Neural progenitor cell (in vitro differentiated cells): ENCODE results near the gene PMEPA1. TPM values are rescaled to one million over a fixed set of nuclear protein-coding genes. Genes with fewer than 3 reads are reported as not detected.

Experiments
- DNase-seq: peaks from one replicate; pipeline ENCODE4 v3.0.0-alpha.2; 2016; ENCODE audit warnings: low spot score
- H2AFZ ChIP-seq: fragments of 200-600 bp; sonication (generic); replicated peaks from 2 replicates; pipeline ENCODE4 v1.6.1; 2016; ENCODE audit warnings: antibody characterized with exemption
- H3F3A ChIP-seq: fragments of 200-600 bp; sonication (generic); 2 replicates; pipeline ENCODE4 v1.6.1; 2016; ENCODE audit warnings: antibody characterized with exemption, low read depth
- H3K27ac ChIP-seq: fragments of 200-600 bp; sonication (generic); 2 replicates; pipeline ENCODE4 v1.5.1; 2016; ENCODE audit warnings: mild to moderate bottlenecking
- H3K27me3 ChIP-seq: fragments of 200-600 bp; sonication (generic); 2 replicates; pipeline ENCODE4 v1.6.1; 2016; ENCODE audit warnings: mild to moderate bottlenecking, moderate library complexity
- H3K36me3 ChIP-seq: fragments of 200-600 bp; sonication (generic); 2 replicates; pipeline ENCODE4 v1.5.1; 2016
- H3K4me1 ChIP-seq: fragments of 200-600 bp; sonication (generic); 2 replicates; pipeline ENCODE4 v1.6.1; 2016; ENCODE audit warnings: mixed run types
- H3K4me2 ChIP-seq: fragments of 200-600 bp; sonication (generic); 2 replicates; pipeline ENCODE4 v1.6.1; 2016
- H3K4me3 ChIP-seq: fragments of 200-600 bp; sonication (generic); 2 replicates; pipeline ENCODE4 v1.5.1; 2016
- H3K79me2 ChIP-seq: fragments of 200-600 bp; sonication (generic); 2 replicates; pipeline ENCODE4 v1.6.1; 2016; ENCODE audit warnings: low read depth
- H3K9ac ChIP-seq: fragments of 200-600 bp; sonication (generic); 2 replicates; pipeline ENCODE4 v1.6.1; 2016
- H3K9me3 ChIP-seq: fragments of 200-600 bp; sonication (generic); 2 replicates; pipeline ENCODE4 v1.5.1; 2016; ENCODE audit warnings: low read depth
- H4K20me1 ChIP-seq: fragments of 200-600 bp; sonication (generic); 2 replicates; pipeline ENCODE4 v1.6.1; 2016; ENCODE audit warnings: low read depth
- H3K27ac Mint-ChIP-seq: 3 replicates; pipeline ENCODE4 v1.8.0; 2021; ENCODE audit warnings: mixed read lengths
- H3K27me3 Mint-ChIP-seq: 2 replicates; pipeline ENCODE4 v1.8.0; 2022; ENCODE audit warnings: low read depth, mild to moderate bottlenecking, inconsistent platforms, moderate library complexity, mixed read lengths; ENCODE audit not compliant: insufficient read depth
- H3K36me3 Mint-ChIP-seq: 3 replicates; pipeline ENCODE4 v1.8.0; 2021; ENCODE audit warnings: mixed read lengths
- H3K4me1 Mint-ChIP-seq: 3 replicates; pipeline ENCODE4 v1.8.0; 2021; ENCODE audit warnings: mixed read lengths
- H3K4me3 Mint-ChIP-seq: 3 replicates; pipeline ENCODE4 v1.8.0; 2021; ENCODE audit warnings: mild to moderate bottlenecking, moderate library complexity, mixed read lengths
- H3K9me3 Mint-ChIP-seq: 3 replicates; pipeline ENCODE4 v1.8.0; 2020; ENCODE audit warnings: mixed read lengths
- EZH2 ChIP-seq: fragments of 200-600 bp; sonication (generic); IDR thresholded peaks from 2 replicates; pipeline ENCODE4 v1.6.1; 2017; ENCODE audit warnings: antibody characterized with exemption, mild to moderate bottlenecking, moderate library complexity
- EZH2phosphoT487 ChIP-seq: fragments of 200-600 bp; sonication (generic); IDR thresholded peaks from 2 replicates; pipeline ENCODE4 v1.6.1; 2017; ENCODE audit warnings: antibody characterized with exemption
- total RNA-seq: library from RNA; depleted of rRNA; stranded (reverse); fragments of >200 nt; gene quantifications from 2 replicates; pipeline ENCODE4 v1.2.3, GENCODE V29; 2015; ENCODE audit warnings: low replicate concordance
- TF ChIP-seq, protein P1 (sequence below): fragments of 200-600 bp; sonication (generic); IDR thresholded peaks from 2 replicates; pipeline ENCODE4 v1.5.1; 2017; ENCODE audit warnings: antibody characterized with exemption, mild to moderate bottlenecking

Gene PMEPA1
- total RNA-seq, 1 donor from 2014 or later = 1.7 TPM

DNA sequence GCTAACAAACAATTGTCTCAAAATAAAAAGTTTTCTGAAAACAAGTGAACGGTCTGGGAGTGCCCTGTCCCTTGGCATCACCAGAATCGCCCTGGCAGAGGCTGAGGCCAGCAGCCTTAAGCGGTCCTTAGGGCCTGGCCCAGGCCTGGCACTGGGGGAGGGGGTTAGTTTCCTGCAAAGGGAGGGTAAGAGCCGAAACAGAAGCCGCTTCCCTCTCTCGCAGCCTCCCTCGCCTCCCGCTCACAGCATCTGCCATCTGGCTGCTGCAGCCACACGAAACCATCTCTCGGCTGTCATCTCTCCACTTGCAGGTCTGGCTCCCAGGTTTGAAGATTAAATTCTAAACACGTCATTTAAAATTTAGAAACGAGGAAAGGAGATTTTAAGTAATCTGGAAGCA is 31.5 kb downstream of the PMEPA1 start:
- TF ChIP-seq, protein P1, sequence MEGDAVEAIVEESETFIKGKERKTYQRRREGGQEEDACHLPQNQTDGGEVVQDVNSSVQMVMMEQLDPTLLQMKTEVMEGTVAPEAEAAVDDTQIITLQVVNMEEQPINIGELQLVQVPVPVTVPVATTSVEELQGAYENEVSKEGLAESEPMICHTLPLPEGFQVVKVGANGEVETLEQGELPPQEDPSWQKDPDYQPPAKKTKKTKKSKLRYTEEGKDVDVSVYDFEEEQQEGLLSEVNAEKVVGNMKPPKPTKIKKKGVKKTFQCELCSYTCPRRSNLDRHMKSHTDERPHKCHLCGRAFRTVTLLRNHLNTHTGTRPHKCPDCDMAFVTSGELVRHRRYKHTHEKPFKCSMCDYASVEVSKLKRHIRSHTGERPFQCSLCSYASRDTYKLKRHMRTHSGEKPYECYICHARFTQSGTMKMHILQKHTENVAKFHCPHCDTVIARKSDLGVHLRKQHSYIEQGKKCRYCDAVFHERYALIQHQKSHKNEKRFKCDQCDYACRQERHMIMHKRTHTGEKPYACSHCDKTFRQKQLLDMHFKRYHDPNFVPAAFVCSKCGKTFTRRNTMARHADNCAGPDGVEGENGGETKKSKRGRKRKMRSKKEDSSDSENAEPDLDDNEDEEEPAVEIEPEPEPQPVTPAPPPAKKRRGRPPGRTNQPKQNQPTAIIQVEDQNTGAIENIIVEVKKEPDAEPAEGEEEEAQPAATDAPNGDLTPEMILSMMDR = no peak
- TF ChIP-seq EZH2phosphoT487 (no peak), EZH2 (no peak)
- Mint-ChIP-seq H3K27me3 (peaks cover 3% of the 10 kb centered on the region), H3K36me3 (no peaks in the 10 kb centered on the region), H3K9me3 (no peaks in the 10 kb centered on the region), H3K27ac (no peak overlapping the region), H3K4me3 (no peak overlapping the region), H3K4me1 (peaks cover 43% of the 10 kb centered on the region)
- Histone ChIP-seq H3K4me3 (no peak overlapping the region), H3F3A (no peaks in the 10 kb centered on the region), H3K9ac (no peak overlapping the region), H3K36me3 (no peaks in the 10 kb centered on the region), H2AFZ (no peak overlapping the region), H3K27ac (no peak overlapping the region), H4K20me1 (no peaks in the 10 kb centered on the region), H3K79me2 (no peaks in the 10 kb centered on the region), H3K9me3 (no peaks in the 10 kb centered on the region), H3K4me2 (no peak overlapping the region), H3K4me1 (no peaks in the 10 kb centered on the region), H3K27me3 (no peaks in the 10 kb centered on the region)
- DNase-seq = no peak

DNA sequence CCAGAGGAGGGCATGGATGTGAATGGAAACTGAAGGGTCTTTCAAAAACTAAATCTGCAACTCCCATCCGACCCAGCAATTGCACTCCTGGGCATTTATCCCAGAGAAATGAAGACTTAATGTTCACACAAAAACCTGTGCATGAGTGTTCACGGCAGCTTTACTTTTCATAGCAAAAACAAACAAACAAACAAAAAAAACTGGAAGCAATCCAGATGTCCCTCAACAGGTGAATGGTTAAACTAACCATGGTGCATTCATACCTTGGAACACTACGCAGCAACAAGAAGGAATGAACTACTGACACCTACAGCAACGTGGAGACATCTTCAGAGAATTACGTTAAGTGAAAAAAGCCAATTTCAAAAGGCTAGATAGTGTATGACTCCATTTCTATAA is 32.2 kb downstream of the PMEPA1 start:
- Histone ChIP-seq H4K20me1 (no peaks in the 10 kb centered on the region), H2AFZ (no peak overlapping the region), H3K4me2 (no peak overlapping the region), H3K27ac (no peak overlapping the region), H3F3A (no peaks in the 10 kb centered on the region), H3K27me3 (no peaks in the 10 kb centered on the region), H3K4me1 (no peaks in the 10 kb centered on the region), H3K79me2 (no peaks in the 10 kb centered on the region), H3K9ac (no peak overlapping the region), H3K9me3 (no peaks in the 10 kb centered on the region), H3K36me3 (no peaks in the 10 kb centered on the region), H3K4me3 (no peak overlapping the region)
- Mint-ChIP-seq H3K4me3 (no peak overlapping the region), H3K36me3 (no peaks in the 10 kb centered on the region), H3K9me3 (no peaks in the 10 kb centered on the region), H3K4me1 (peaks cover 40% of the 10 kb centered on the region), H3K27ac (no peak overlapping the region), H3K27me3 (peaks cover 3% of the 10 kb centered on the region)
- no peak for DNase-seq
- TF ChIP-seq EZH2 (no peak), EZH2phosphoT487 (no peak)
- TF ChIP-seq, protein P1 = no peak

DNA sequence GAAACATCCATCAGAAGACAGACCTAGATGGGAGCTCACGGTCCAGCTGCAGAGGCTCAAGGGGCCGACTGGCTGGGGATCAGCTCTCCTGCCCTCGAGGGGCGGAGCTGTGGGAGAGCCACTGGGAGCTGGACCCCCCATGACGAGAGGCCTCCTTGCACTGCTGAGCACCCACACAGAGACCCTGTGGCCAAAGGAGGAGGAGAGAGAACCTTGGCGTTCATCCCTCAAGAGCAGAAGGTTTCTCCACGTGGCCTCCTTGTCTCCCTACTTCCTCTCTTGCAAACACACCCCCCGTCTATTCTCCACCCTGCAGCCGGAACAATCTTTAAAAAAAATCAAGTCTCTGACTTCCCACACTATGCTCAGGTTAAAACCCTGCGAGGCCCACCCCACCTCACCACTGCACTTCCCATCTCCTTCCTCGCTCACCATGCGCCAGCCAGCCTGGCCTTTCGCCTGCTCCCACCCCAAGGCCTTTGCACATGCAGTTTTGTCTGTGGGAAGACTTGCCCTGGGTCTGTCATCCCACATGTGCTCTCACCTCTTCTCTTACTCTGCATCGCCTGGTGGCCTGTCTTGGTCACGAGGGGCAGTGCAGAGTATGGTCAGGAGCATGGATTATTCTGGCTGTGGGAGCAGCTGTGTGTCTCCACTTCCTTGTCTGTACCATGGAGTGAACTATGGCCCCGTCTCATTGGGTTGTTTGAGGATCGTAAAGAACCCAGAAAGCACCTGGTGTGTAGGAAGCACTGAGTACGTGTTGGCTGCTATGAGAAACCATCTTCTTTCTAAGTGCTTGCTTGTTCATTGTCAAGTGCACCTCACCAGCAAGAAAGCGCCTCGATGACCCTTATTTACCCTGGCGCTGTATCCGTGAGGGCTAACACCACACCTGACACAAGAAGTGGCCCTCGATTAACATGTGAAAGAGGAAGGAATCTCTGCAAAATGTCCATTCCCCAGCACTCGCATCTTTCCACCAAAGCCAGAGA is 32.9 kb downstream of the PMEPA1 start:
- no peaks in the 10 kb centered on the region for H3K79me2 ChIP-seq
- peaks cover 3% of the 10 kb centered on the region for H3K27me3 Mint-ChIP-seq
- no peaks in the 10 kb centered on the region for H3K9me3 Mint-ChIP-seq
- H3K4me1 ChIP-seq = peaks cover 5% of the 10 kb centered on the region
- no peak overlapping the region for H3K27ac Mint-ChIP-seq
- H3K4me1 Mint-ChIP-seq = peaks cover 42% of the 10 kb centered on the region
- no peak overlapping the region for H3K4me2 ChIP-seq
- no peak overlapping the region for H3K9ac ChIP-seq
- TF ChIP-seq EZH2 (no peak), EZH2phosphoT487 (no peak)
- TF ChIP-seq, protein P1 = no peak
- H3K27ac ChIP-seq = no peak overlapping the region
- H3K4me3 Mint-ChIP-seq = no peak overlapping the region
- H3K36me3 Mint-ChIP-seq = no peaks in the 10 kb centered on the region
- H3K4me3 ChIP-seq = no peak overlapping the region
- H4K20me1 ChIP-seq = no peaks in the 10 kb centered on the region
- no peak for DNase-seq
- H3K36me3 ChIP-seq = no peaks in the 10 kb centered on the region
- no peaks in the 10 kb centered on the region for H3F3A ChIP-seq
- no peaks in the 10 kb centered on the region for H3K27me3 ChIP-seq
- no peak overlapping the region for H2AFZ ChIP-seq
- no peaks in the 10 kb centered on the region for H3K9me3 ChIP-seq
